OCI-LY1 (cell line): ENCODE results near the gene PDS5A.

Experiments
- H2AFZ ChIP-seq: fragments of 200-600 bp; sonication (generic), shearing (Covaris generic); 2 replicates; pipeline ENCODE4 v1.6.0; 2014; ENCODE audit warnings: antibody characterized with exemption, mild to moderate bottlenecking, low read length
- H3F3A ChIP-seq: fragments of 200-600 bp; sonication (generic), shearing (Covaris generic); 2 replicates; pipeline ENCODE4 v1.6.0; 2014; ENCODE audit warnings: mild to moderate bottlenecking, antibody characterized with exemption, low read length, moderate library complexity; ENCODE audit not compliant: insufficient read depth
- H3K27ac ChIP-seq: fragments of 200-600 bp; sonication (generic); 2 replicates; pipeline ENCODE4 v1.5.1; 2014; ENCODE audit warnings: low read length, mixed run types, mild to moderate bottlenecking, low read depth; ENCODE audit not compliant: poor library complexity, severe bottlenecking
- H3K27me3 ChIP-seq: fragments of 200-600 bp; sonication (generic); 2 replicates; pipeline ENCODE4 v1.6.0; 2014; ENCODE audit warnings: antibody characterized with exemption, mild to moderate bottlenecking, low read length, moderate library complexity; ENCODE audit not compliant: insufficient read depth
- H3K36me3 ChIP-seq: fragments of 200-600 bp; sonication (generic); 2 replicates; pipeline ENCODE4 v1.6.1; 2014; ENCODE audit warnings: mild to moderate bottlenecking, antibody characterized with exemption, low read length, moderate library complexity, mixed read lengths; ENCODE audit not compliant: insufficient read depth
- H3K4me1 ChIP-seq: fragments of 200-600 bp; sonication (generic); 2 replicates; pipeline ENCODE4 v1.5.1; 2014; ENCODE audit warnings: mild to moderate bottlenecking, low read length, moderate library complexity; ENCODE audit not compliant: insufficient read depth, severe bottlenecking
- H3K4me2 ChIP-seq: fragments of 200-600 bp; sonication (generic), shearing (Covaris generic); 2 replicates; pipeline ENCODE4 v1.6.1; 2014; ENCODE audit warnings: low read length
- H3K4me3 ChIP-seq: fragments of 200-600 bp; sonication (generic); 2 replicates; pipeline ENCODE4 v1.5.1; 2014; ENCODE audit warnings: low read length, low read depth, mild to moderate bottlenecking, mixed read lengths; ENCODE audit not compliant: poor library complexity, severe bottlenecking
- H3K79me2 ChIP-seq: fragments of 200-600 bp; shearing (Covaris generic); 2 replicates; pipeline ENCODE4 v1.6.1; 2016; ENCODE audit warnings: mixed run types, low read length, mixed read lengths; ENCODE audit not compliant: insufficient read depth
- H3K9ac ChIP-seq: fragments of 200-600 bp; sonication (generic), shearing (Covaris generic); 2 replicates; pipeline ENCODE4 v1.6.1; 2014; ENCODE audit warnings: mild to moderate bottlenecking, low read length, mixed read lengths
- H3K9me2 ChIP-seq: fragments of 200-600 bp; sonication (generic), shearing (Covaris generic); 2 replicates; pipeline ENCODE4 v1.6.1; 2014; ENCODE audit warnings: low read depth, mild to moderate bottlenecking, low read length, mixed read lengths
- H3K9me3 ChIP-seq: fragments of 200-600 bp; shearing (Covaris generic); 2 replicates; pipeline ENCODE4 v1.6.1; 2014; ENCODE audit warnings: low read length, mixed read lengths
- H4K20me1 ChIP-seq: fragments of 200-600 bp; sonication (generic), shearing (Covaris generic); 2 replicates; pipeline ENCODE4 v1.6.0; 2016; ENCODE audit warnings: mild to moderate bottlenecking, low read length; ENCODE audit not compliant: insufficient read depth
- EZH2 ChIP-seq: fragments of 200-600 bp; sonication (generic), shearing (Covaris generic); IDR thresholded peaks from 2 replicates; pipeline ENCODE4 v1.8.0; 2017; ENCODE audit warnings: borderline replicate concordance, mixed run types, mild to moderate bottlenecking, antibody characterized with exemption, low read length, moderate library complexity, mixed read lengths
- TF ChIP-seq, protein P1 (sequence below): fragments of 200-600 bp; sonication (generic), shearing (Covaris generic); IDR thresholded peaks from 2 replicates; pipeline ENCODE4 v1.5.1; 2017; ENCODE audit warnings: mild to moderate bottlenecking, antibody characterized with exemption, low read length, moderate library complexity, mixed read lengths

Gene PDS5A

DNA sequence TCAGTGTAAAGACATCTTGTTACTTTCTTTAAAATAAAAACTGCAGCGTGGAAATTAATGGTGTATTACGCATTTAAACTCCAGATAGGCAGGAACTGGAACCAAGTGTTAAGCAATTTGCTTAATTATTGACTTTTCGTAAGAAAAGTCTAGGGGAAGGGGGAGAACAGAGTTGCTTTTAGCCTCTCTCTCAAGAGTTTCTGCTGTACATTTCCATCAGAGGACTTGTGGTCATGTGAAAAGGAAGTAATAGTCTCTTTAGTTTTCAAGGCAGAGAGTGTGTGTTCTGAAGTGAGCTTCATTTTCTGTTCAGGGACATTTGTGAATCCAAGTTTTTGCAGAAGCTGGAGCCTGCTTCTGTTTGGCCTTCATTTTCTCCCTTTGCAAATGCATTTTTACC, 152.6 kb downstream of the PDS5A start:
- Histone ChIP-seq H3F3A (no peaks in the 10 kb centered on the region), H3K36me3 (peaks cover 59% of the 10 kb centered on the region), H2AFZ (no peak overlapping the region), H3K79me2 (no peaks in the 10 kb centered on the region), H3K4me1 (no peaks in the 10 kb centered on the region), H4K20me1 (no peaks in the 10 kb centered on the region), H3K9me3 (no peaks in the 10 kb centered on the region), H3K27me3 (no peaks in the 10 kb centered on the region), H3K4me3 (no peak overlapping the region), H3K9ac (no peak overlapping the region), H3K4me2 (no peak overlapping the region), H3K9me2 (no peaks in the 10 kb centered on the region), H3K27ac (no peak overlapping the region)
- TF ChIP-seq EZH2: no peak
- TF ChIP-seq, protein P1, sequence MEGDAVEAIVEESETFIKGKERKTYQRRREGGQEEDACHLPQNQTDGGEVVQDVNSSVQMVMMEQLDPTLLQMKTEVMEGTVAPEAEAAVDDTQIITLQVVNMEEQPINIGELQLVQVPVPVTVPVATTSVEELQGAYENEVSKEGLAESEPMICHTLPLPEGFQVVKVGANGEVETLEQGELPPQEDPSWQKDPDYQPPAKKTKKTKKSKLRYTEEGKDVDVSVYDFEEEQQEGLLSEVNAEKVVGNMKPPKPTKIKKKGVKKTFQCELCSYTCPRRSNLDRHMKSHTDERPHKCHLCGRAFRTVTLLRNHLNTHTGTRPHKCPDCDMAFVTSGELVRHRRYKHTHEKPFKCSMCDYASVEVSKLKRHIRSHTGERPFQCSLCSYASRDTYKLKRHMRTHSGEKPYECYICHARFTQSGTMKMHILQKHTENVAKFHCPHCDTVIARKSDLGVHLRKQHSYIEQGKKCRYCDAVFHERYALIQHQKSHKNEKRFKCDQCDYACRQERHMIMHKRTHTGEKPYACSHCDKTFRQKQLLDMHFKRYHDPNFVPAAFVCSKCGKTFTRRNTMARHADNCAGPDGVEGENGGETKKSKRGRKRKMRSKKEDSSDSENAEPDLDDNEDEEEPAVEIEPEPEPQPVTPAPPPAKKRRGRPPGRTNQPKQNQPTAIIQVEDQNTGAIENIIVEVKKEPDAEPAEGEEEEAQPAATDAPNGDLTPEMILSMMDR: no peak

DNA sequence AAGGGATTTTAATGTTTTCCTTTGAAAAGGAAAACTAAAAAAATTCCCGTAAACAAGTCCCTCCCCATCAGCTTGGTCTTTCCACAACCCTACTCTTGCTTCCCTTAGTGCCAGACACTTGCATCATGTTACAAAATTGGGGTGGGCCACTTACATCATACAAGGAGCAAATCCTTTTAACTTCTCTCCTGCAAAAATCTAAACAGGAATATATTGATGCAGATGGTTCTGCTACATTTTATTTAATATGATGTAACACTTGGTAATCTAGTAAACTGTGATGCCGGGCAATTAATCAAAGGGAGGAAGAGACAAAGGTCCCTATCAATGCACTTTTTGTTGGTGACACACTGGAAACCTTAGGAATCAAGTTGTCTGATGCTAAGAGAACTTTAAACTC, 154.5 kb downstream of the PDS5A start:
- Histone ChIP-seq H3K9me3 (no peaks in the 10 kb centered on the region), H3K4me2 (no peak overlapping the region), H3K36me3 (peaks cover 43% of the 10 kb centered on the region), H3F3A (no peaks in the 10 kb centered on the region), H3K27me3 (no peaks in the 10 kb centered on the region), H2AFZ (no peak overlapping the region), H3K9ac (no peak overlapping the region), H4K20me1 (no peaks in the 10 kb centered on the region), H3K4me3 (no peak overlapping the region), H3K79me2 (no peaks in the 10 kb centered on the region), H3K27ac (no peak overlapping the region), H3K4me1 (no peaks in the 10 kb centered on the region), H3K9me2 (no peaks in the 10 kb centered on the region)
- TF ChIP-seq EZH2: no peak
- TF ChIP-seq, protein P1: no peak

DNA sequence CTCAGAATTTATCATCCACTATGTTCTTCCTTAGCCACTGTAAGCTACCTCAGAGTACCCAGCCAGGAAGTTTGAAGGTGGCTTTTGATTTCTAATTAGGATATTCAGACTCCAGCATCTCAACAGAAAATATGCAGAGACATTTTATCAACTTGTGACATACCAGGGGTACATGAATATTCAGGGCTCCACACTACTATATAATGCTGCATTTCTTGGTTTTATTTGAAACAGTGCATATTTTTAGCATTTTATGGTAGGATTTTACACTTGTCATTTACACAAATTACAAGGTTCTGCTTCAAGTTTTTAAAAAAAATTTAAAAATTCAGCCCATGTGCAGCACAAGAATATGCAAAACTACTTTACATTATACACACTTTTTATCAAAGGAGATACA, 155.0 kb downstream of the PDS5A start:
- Histone ChIP-seq H3K36me3 (peaks cover 38% of the 10 kb centered on the region), H3K4me3 (no peak overlapping the region), H3F3A (no peaks in the 10 kb centered on the region), H3K79me2 (no peaks in the 10 kb centered on the region), H3K27ac (no peak overlapping the region), H2AFZ (no peak overlapping the region), H3K9ac (no peak overlapping the region), H3K4me2 (no peak overlapping the region), H3K27me3 (no peaks in the 10 kb centered on the region), H3K9me3 (no peaks in the 10 kb centered on the region), H4K20me1 (no peaks in the 10 kb centered on the region), H3K4me1 (no peaks in the 10 kb centered on the region), H3K9me2 (no peaks in the 10 kb centered on the region)
- TF ChIP-seq EZH2: no peak
- TF ChIP-seq, protein P1: no peak
